Mucosa of descending colon (tissue), 3 donors: ENCODE data around the gene PITPNC1. TPM values are rescaled to one million over a fixed set of nuclear protein-coding genes. Genes with fewer than 3 reads are reported as not detected.
"Not testable (repeated sequence)": the region's sequence is repeated elsewhere in the genome, so short reads cannot be mapped to it uniquely, and the experiment has no call there.

Source experiments
- ATAC-seq: fragments of 200-7000 bp; cut with Tn5 transposase; one replicate; pipeline ENCODE4 v1.9.1; 2020; ENCODE audit warnings: mild to moderate bottlenecking, moderate library complexity
- DNase-seq, 3 donors: peaks; one replicate each; pipeline ENCODE4 v3.0.0-alpha.2; 2020
- H3K36me3 ChIP-seq: fragments of 200-600 bp; one replicate; pipeline ENCODE4 v1.8.0; 2021; ENCODE audit warnings: low read depth, mild to moderate bottlenecking
- H3K4me1 ChIP-seq: fragments of 200-600 bp; one replicate; pipeline ENCODE4 v1.8.0; 2021; ENCODE audit warnings: low read depth, mild to moderate bottlenecking
- H3K4me3 ChIP-seq: fragments of 200-600 bp; one replicate; pipeline ENCODE4 v1.8.0; 2021; ENCODE audit warnings: mild to moderate bottlenecking
- H3K9me3 ChIP-seq: fragments of 200-600 bp; one replicate; pipeline ENCODE4 v1.8.0; 2021; ENCODE audit warnings: mild to moderate bottlenecking
- CTCF ChIP-seq: fragments of 200-600 bp; IDR thresholded peaks from one replicate; pipeline ENCODE4 v1.8.0; 2022; ENCODE audit warnings: antibody characterized with exemption, mild to moderate bottlenecking
- intact Hi-C, 2 donors: fragments of 100-400 bp; cut with DNase I in 1 of 2; cut with micrococcal nuclease in 1 of 2; formaldehyde crosslinking; loops; one replicate each; pipeline versions ENCODE4 v1.11.0 to v1.11.1; 2022; cut with DNase I, micrococcal nuclease
- total RNA-seq, 3 donors: library from RNA; stranded (reverse); fragmentation: NEBNext Ultra II Directional in 2 of 3; extraction: Animal tissue kit (Norgen Biotek cat#: 25700) in 2 of 3; gene quantifications; one replicate each; pipeline versions ENCODE4 v1.2.1 to v1.2.4, GENCODE V29; 2021 to 2023
- donor health status: DM: no; HTN: no; CAD: no; lungs with moderate emphysema.
- donor health status: DM: no; HTN: no; CAD: no.
- donor health status: DM: no; HTN: yes; CAD: no.

PITPNC1 gene
- total RNA-seq, 3 donors from 2014 or later = 10.7 to 11.4 (median 10.9) TPM

GRCh38 chr17:67479148-67479547 is 102.1 kb downstream of the PITPNC1 start:
- Histone ChIP-seq H3K4me3 (no peak overlapping the region), H3K9me3 (no peaks in the 10 kb centered on the region), H3K4me1 (peaks cover 6% of the 10 kb centered on the region), H3K36me3 (no peaks in the 10 kb centered on the region)
- DNase-seq (no peak), ATAC-seq (no peak)
- TF ChIP-seq CTCF = no peak
- intact Hi-C loops = loop anchor here in 1 of 2 donors (5.0 kb wide), 1 partner anchor 102 kb away; the partner anchor contains the start of gene PITPNC1

- not testable (repeated sequence) for H3K4me3 ChIP-seq, H3K9me3 ChIP-seq, ATAC-seq, DNase-seq, H3K36me3 ChIP-seq, H3K4me1 ChIP-seq
- intact Hi-C loops = loop anchor here in 1 of 2 donors (5.0 kb wide), 1 partner anchor 104 kb away; the partner anchor contains the start of gene PITPNC1
Observed at GRCh38 chr17:67480959-67481358, 103.9 kb downstream of the PITPNC1 start.

GRCh38 chr17:67481808-67482207 is 104.7 kb downstream of the PITPNC1 start:
- no peak overlapping the region for H3K4me3 ChIP-seq
- no peaks in the 10 kb centered on the region for H3K9me3 ChIP-seq
- DNase-seq (no peak), ATAC-seq (peak; percentile 33)
- TF ChIP-seq CTCF = no peak
- no peaks in the 10 kb centered on the region for H3K4me1 ChIP-seq
- intact Hi-C loops = loop anchor here in 1 of 2 donors (5.0 kb wide), 1 partner anchor 105 kb away; the partner anchor contains the start of gene PITPNC1
- H3K36me3 ChIP-seq = no peaks in the 10 kb centered on the region

- DNase-seq = no peak
- H3K36me3 ChIP-seq = no peaks in the 10 kb centered on the region
Observed at GRCh38 chr17:67482764-67483163, 105.7 kb downstream of the PITPNC1 start.

GRCh38 chr17:67484261-67484660 is 107.2 kb downstream of the PITPNC1 start:
- ATAC-seq (no peak), DNase-seq (no peak)
- no peak for TF ChIP-seq CTCF
- no peaks in the 10 kb centered on the region for H3K36me3 ChIP-seq
- no peaks in the 10 kb centered on the region for H3K9me3 ChIP-seq
- no peaks in the 10 kb centered on the region for H3K4me1 ChIP-seq
- intact Hi-C loops = loop anchor here in 1 of 2 donors (5.0 kb wide), 1 partner anchor 107 kb away; the partner anchor contains the start of gene PITPNC1
- no peak overlapping the region for H3K4me3 ChIP-seq

More at GRCh38 chr17:67482764-67483163, 105.7 kb downstream of the PITPNC1 start:
- no peak for TF ChIP-seq CTCF
- H3K4me1 ChIP-seq = no peaks in the 10 kb centered on the region
- H3K9me3 ChIP-seq = no peaks in the 10 kb centered on the region
- intact Hi-C loops = loop anchor here in 1 of 2 donors (5.0 kb wide), 1 partner anchor 105 kb away; the partner anchor contains the start of gene PITPNC1
- no peak overlapping the region for H3K4me3 ChIP-seq
- no peak for ATAC-seq

GRCh38 chr17:67485666-67486065 is 108.6 kb downstream of the PITPNC1 start:
- no peak for TF ChIP-seq CTCF
- no peaks in the 10 kb centered on the region for H3K4me1 ChIP-seq
- no peak overlapping the region for H3K4me3 ChIP-seq
- no peaks in the 10 kb centered on the region for H3K36me3 ChIP-seq
- DNase-seq (no peak), ATAC-seq (no peak)
- no peaks in the 10 kb centered on the region for H3K9me3 ChIP-seq
- intact Hi-C loops = no loop called here
